Measurements from ENCODE around the gene SORCS3. TPM values are rescaled to one million over a fixed set of nuclear protein-coding genes. Genes with fewer than 3 reads are reported as not detected.

Gene SORCS3
- total RNA-seq, 2 donors from 2014 or later: 0.35 TPM; not detected in 1

DNA sequence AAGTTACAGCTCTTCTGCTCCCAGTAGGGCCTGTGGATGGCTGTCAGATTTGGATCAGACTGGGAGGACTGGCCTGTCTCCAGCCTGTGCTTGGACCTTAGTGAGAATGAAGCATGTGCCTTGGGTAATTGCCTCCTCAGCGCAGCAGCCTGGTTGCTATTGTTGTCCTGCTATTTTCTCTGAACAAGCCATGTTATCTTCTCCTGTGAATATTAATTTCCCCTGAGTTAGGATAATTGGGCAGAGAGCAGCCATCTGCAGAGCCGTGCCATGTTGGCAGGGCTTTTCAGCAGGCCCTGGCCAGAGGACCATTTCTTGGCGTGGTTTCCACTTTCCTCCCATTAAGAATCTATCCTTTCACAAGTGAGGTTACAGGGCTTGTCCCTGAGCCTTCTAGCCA lies 497.3 kb downstream of the SORCS3 start:
- H3K9me3 ChIP-seq (ENCODE audit: control insufficient read depth, low read length, poor library complexity, severe bottlenecking): no peaks in the 10 kb centered on the region
- Mint-ChIP-seq H3K4me1 (no peaks in the 10 kb centered on the region), H3K36me3 (ENCODE audit: low read depth) (peaks cover 2% of the 10 kb centered on the region), H3K27me3 (peaks cover 5% of the 10 kb centered on the region), H3K4me3 (no peak overlapping the region), H3K27ac (no peak overlapping the region)
- no peak for ATAC-seq
- no peak for DNase-seq

DNA sequence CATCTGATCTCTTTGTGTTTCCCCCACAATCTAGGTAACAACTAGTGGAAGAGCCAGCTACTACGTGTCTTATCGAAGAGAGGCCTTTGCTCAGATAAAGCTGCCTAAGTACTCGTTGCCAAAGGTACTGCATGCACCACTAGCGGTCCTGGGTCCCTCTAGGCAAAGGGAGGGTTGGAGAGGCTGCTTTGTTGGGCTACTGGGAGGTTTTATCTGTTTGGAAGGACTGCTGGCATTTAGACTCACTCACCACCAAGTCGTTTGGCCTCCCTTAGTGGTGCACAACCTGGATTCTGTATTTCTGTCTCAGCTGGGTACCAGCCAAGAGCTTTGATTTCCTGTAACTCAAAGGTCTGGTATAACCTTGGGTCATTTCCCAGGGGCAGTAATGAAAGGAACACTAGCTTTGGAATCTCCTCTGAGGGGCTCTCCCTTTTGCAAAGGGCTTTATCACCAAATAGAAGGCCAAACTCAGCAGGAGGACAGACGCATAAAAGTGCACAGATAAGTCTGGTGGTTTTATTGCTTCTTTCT lies 498.3 kb downstream of the SORCS3 start:
- ATAC-seq: no peak
- H3K9me3 ChIP-seq (ENCODE audit: control insufficient read depth, low read length, poor library complexity, severe bottlenecking): no peaks in the 10 kb centered on the region
- Mint-ChIP-seq H3K4me3 (no peak overlapping the region), H3K4me1 (no peaks in the 10 kb centered on the region), H3K36me3 (ENCODE audit: low read depth) (peaks cover 2% of the 10 kb centered on the region), H3K27me3 (peaks cover 5% of the 10 kb centered on the region), H3K27ac (no peak overlapping the region)
- no peak for DNase-seq

DNA sequence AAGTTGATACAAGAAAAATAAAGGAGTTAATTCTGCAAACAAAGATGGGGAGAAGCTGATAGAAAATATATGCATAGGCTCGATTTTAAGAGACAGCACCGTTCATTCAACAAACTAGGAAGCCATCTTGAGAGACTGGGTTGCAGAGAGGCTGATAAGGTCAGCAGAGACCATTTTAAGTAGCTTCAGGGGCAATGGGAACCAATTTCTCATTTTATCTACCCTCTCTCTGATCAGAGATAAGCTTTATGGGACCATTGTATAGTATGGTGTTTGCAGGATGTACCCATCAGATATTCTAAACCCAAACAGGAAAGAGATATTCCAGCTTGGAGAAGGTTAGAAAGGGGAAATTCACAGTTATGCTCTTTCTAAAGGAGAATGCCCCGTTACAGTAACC lies 499.5 kb downstream of the SORCS3 start:
- Mint-ChIP-seq H3K4me3 (no peak overlapping the region), H3K27me3 (peaks cover 5% of the 10 kb centered on the region), H3K27ac (no peak overlapping the region), H3K36me3 (ENCODE audit: low read depth) (peaks cover 2% of the 10 kb centered on the region), H3K4me1 (no peaks in the 10 kb centered on the region)
- DNase-seq (no peak), ATAC-seq (no peak)
- no peaks in the 10 kb centered on the region for H3K9me3 ChIP-seq (ENCODE audit: control insufficient read depth, low read length, poor library complexity, severe bottlenecking)

DNA sequence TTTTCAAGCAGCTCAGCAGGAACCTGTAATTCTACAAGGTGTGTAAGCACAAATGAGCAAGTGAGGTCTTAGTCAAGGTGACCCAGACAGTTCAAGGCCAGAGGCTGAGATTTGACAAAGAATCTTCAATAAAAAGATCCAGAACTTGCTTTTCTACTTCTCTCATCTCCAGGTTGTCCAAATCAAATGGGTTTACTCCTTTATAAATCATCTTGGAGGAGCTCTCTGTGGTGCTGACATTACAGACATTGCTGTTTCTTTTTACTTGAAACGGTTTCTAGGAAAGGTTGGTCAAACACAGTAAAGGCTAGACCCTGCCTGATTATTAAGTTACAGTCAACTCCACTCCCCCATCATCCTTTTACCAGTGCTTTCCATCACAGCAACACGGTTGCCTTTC lies 504.6 kb downstream of the SORCS3 start:
- DNase-seq (no peak), ATAC-seq (no peak)
- H3K27ac Mint-ChIP-seq: no peak overlapping the region
- H3K36me3 Mint-ChIP-seq (ENCODE audit: low read depth): no peaks in the 10 kb centered on the region
- H3K9me3 ChIP-seq (ENCODE audit: control insufficient read depth, low read length, poor library complexity, severe bottlenecking): no peaks in the 10 kb centered on the region
- no peak overlapping the region for H3K4me3 Mint-ChIP-seq
- H3K27me3 Mint-ChIP-seq: no peaks in the 10 kb centered on the region
- H3K4me1 Mint-ChIP-seq: no peaks in the 10 kb centered on the region

DNA sequence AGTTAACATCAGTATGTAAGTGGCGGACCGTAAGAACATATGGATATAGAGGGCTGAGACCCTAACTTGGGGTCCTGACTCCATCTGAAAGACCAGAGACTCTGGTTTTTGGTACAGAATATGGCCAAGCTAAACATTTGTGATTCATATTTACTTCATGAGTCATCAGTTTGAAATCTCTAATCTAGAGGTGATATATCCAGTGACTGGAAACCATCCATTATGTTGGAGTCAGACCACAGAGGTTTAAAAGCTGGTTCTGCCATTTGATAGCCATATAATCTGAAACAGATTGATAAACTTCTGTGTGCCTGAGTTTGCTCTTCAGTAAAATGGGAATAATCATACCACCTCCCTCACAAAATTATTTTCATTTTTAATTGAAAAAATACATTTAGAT lies 505.3 kb downstream of the SORCS3 start:
- H3K27me3 Mint-ChIP-seq: no peaks in the 10 kb centered on the region
- H3K4me1 Mint-ChIP-seq: no peaks in the 10 kb centered on the region
- no peak for DNase-seq
- no peak for ATAC-seq
- no peaks in the 10 kb centered on the region for H3K9me3 ChIP-seq (ENCODE audit: control insufficient read depth, low read length, poor library complexity, severe bottlenecking)
- H3K27ac Mint-ChIP-seq: no peak overlapping the region
- H3K4me3 Mint-ChIP-seq: no peak overlapping the region
- no peaks in the 10 kb centered on the region for H3K36me3 Mint-ChIP-seq (ENCODE audit: low read depth)

DNA sequence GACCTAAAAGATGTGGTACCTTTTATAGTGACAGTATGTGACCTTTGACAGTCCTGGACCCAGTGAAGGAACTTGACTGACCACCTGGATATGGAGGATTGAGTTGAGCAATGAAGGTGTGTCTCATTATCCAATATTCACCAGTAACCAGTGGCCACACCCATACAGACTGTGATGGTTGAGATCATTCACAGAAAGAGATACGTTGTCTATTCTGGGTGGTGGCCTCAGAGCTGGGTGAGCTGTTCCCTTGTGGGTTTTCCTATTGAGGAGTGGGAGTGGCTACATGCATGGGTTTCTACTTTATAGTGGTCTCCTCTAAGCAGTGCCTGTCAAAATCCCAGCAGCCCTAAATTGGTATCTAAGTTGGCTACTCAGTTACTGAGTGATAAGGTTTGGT lies 507.4 kb downstream of the SORCS3 start:
- H3K9me3 ChIP-seq (ENCODE audit: control insufficient read depth, low read length, poor library complexity, severe bottlenecking): no peaks in the 10 kb centered on the region
- DNase-seq (no peak), ATAC-seq (no peak)
- Mint-ChIP-seq H3K27ac (no peak overlapping the region), H3K27me3 (no peaks in the 10 kb centered on the region), H3K36me3 (ENCODE audit: low read depth) (no peaks in the 10 kb centered on the region), H3K4me1 (no peaks in the 10 kb centered on the region), H3K4me3 (no peak overlapping the region)

DNA sequence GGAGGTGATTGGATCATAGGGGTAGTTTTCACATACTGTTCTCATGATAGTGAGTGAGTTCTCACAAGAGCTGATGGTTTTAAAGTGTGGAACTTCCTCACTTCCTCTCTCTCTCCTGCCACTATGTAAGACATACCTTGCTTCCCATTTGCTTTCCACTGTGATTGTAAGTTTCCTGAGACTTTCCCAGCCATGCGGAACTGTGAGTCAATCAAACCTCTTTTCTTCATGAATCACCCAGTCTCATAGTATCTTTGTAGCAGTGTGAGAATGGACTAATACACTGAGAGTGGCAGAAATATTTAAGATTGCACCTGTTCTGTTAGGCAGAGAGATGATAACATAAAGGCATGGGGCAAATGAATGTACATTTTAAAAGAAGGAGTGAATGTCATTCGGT lies 507.8 kb downstream of the SORCS3 start:
- no peaks in the 10 kb centered on the region for H3K36me3 Mint-ChIP-seq (ENCODE audit: low read depth)
- H3K9me3 ChIP-seq (ENCODE audit: control insufficient read depth, low read length, poor library complexity, severe bottlenecking): no peaks in the 10 kb centered on the region
- no peak for DNase-seq
- H3K27me3 Mint-ChIP-seq: no peaks in the 10 kb centered on the region
- no peaks in the 10 kb centered on the region for H3K4me1 Mint-ChIP-seq
- no peak for ATAC-seq
- H3K27ac Mint-ChIP-seq: no peak overlapping the region
- H3K4me3 Mint-ChIP-seq: no peak overlapping the region

DNA sequence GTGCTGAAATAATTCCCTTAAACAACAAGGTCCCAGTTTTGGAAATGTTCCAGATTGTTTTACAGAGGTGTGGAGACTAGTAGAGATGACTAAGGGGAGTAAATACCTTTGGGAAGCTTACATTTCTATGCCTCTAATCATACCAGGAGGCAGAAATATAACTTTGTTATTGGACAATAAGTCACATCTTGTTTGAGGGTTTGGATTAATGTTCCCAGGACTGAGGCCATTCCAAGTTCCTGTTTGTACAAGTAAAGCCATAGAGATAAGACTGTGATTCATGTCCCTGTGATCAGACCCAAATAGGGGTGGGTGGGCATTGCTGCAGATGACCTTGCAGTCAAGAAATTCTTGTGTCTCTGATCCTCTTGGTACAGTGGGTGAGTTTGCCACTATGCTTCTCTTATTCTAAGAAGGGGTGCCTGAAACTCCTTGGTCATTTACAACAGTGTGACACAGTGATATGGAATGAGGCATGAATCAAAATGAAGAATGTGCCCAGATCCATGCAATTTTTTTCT lies 508.3 kb downstream of the SORCS3 start:
- Mint-ChIP-seq H3K4me3 (no peak overlapping the region), H3K4me1 (no peaks in the 10 kb centered on the region), H3K27me3 (no peaks in the 10 kb centered on the region), H3K36me3 (ENCODE audit: low read depth) (no peaks in the 10 kb centered on the region), H3K27ac (no peak overlapping the region)
- no peaks in the 10 kb centered on the region for H3K9me3 ChIP-seq (ENCODE audit: control insufficient read depth, low read length, poor library complexity, severe bottlenecking)
- no peak for ATAC-seq
- DNase-seq: no peak

DNA sequence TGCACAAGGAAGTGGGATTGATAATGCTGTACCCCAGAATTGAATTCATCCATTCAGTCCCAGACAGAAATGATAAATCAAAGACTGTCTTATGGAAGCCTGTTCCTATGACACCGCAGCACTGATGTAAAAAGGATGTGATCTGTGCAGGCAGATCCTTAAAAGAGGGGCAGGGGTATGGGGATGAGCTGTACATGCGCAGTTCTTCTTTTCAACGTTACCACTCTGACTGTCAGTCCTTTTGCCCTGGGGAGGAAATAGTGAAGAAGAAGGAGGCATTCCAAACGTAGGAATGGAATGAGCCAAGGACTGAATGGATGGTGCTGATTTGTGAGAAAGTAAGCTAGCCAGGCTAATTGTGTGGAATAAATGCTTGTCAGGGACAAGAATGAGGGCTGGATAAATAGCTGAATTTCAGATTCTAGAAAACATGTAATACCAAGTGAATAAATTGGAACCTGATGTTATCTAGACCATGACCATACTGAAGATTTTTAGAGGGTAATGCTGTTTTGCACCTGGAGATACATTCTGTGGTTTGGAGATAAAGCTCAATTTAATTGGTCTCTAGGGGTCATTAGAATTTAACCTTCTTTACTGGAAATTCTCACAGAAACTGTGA lies 509.3 kb downstream of the SORCS3 start:
- no peaks in the 10 kb centered on the region for H3K27me3 Mint-ChIP-seq
- no peak overlapping the region for H3K4me3 Mint-ChIP-seq
- no peak overlapping the region for H3K27ac Mint-ChIP-seq
- ATAC-seq (no peak), DNase-seq (no peak)
- H3K36me3 Mint-ChIP-seq (ENCODE audit: low read depth): no peaks in the 10 kb centered on the region
- H3K9me3 ChIP-seq (ENCODE audit: control insufficient read depth, low read length, poor library complexity, severe bottlenecking): no peaks in the 10 kb centered on the region
- H3K4me1 Mint-ChIP-seq: no peaks in the 10 kb centered on the region

DNA sequence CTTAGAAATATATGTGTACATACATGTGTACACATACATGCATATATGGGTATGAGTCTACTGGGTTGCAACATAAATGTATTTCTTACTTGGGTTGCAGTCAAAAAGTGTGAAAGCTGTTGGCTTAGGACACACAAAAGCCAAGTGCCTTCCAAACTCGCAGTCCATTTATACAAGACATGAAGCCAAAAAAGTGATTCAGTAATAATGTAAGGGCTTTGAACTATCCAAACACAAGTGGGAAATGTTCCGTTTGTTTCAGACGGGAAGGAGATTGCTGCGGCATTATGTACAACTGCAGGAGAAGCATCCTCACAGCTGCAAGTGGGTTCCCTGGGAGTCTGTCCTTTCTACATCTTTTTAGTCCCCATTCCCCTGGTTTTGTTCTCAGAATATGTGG lies 513.6 kb downstream of the SORCS3 start:
- ATAC-seq: no peak
- Mint-ChIP-seq H3K4me3 (no peak overlapping the region), H3K27ac (no peak overlapping the region), H3K27me3 (no peaks in the 10 kb centered on the region), H3K4me1 (no peaks in the 10 kb centered on the region), H3K36me3 (ENCODE audit: low read depth) (no peaks in the 10 kb centered on the region)
- H3K9me3 ChIP-seq (ENCODE audit: control insufficient read depth, low read length, poor library complexity, severe bottlenecking): no peaks in the 10 kb centered on the region
- DNase-seq: no peak

DNA sequence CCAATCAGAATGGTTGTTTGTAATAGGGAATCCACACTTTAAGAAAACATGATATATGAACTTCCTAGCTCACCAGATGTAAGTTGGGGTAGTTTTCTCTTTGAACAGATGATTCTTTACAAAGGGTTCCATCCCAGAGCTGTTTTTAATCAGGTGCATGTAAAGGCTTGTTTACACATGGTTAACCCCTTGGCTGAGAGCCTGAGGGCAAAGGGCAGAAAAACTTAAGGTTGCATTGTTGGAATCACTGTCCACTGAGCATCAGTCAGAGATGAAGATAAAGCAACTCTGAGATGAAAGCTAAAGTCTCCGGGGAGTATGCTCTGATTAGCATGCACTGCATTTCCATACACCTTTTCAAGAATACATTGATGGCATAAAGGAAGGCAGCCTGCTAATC lies 518.2 kb downstream of the SORCS3 start:
- no peaks in the 10 kb centered on the region for H3K27me3 Mint-ChIP-seq
- DNase-seq: no peak
- H3K4me1 Mint-ChIP-seq: no peaks in the 10 kb centered on the region
- H3K9me3 ChIP-seq (ENCODE audit: control insufficient read depth, low read length, poor library complexity, severe bottlenecking): no peaks in the 10 kb centered on the region
- no peak overlapping the region for H3K4me3 Mint-ChIP-seq
- ATAC-seq: no peak
- no peaks in the 10 kb centered on the region for H3K36me3 Mint-ChIP-seq (ENCODE audit: low read depth)
- no peak overlapping the region for H3K27ac Mint-ChIP-seq

DNA sequence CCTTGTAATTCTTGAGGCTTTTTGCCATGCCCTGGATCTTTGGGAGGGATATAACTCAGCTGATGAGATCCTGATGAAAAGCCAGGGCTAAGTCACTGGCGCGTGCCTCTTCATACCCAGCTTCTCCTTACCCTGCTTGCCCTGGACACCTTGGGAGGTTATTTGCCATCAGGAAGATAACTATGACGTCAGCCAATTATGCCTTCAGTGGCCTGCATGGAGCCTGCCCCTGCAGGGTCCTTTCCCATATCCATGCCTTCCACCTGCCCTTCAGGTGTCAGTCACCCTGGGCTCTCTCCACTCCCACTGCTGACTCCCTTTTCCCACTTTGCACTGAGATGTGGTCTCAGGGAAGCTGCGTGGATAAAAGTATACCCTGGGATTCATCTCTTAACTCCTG lies 520.1 kb downstream of the SORCS3 start:
- Mint-ChIP-seq H3K27ac (no peak overlapping the region), H3K4me1 (no peaks in the 10 kb centered on the region), H3K4me3 (no peak overlapping the region), H3K36me3 (ENCODE audit: low read depth) (no peaks in the 10 kb centered on the region), H3K27me3 (no peaks in the 10 kb centered on the region)
- no peaks in the 10 kb centered on the region for H3K9me3 ChIP-seq (ENCODE audit: control insufficient read depth, low read length, poor library complexity, severe bottlenecking)
- no peak for ATAC-seq
- DNase-seq: no peak

DNA sequence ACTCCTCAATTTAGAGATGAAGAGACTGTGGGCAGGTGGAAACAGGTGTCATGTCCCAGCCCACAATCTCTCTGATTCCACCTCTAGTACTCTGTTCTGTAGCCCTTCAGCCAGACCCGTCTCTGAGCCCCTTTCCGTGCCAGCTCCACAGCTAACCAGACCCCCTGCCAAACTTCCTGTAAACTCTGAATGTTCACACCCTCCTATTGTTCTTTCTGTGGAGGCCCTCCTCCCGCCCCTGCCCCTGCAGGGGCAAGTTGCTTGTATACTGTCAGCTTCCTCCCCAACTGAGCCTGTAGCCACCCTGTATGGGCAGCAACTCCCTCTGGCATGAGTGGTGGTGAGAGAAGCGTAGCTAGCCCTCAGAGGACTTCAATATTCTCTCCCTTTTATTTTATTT lies 520.7 kb downstream of the SORCS3 start:
- DNase-seq (no peak), ATAC-seq (no peak)
- H3K9me3 ChIP-seq (ENCODE audit: control insufficient read depth, low read length, poor library complexity, severe bottlenecking): no peaks in the 10 kb centered on the region
- no peak overlapping the region for H3K27ac Mint-ChIP-seq
- no peaks in the 10 kb centered on the region for H3K4me1 Mint-ChIP-seq
- no peaks in the 10 kb centered on the region for H3K36me3 Mint-ChIP-seq (ENCODE audit: low read depth)
- H3K27me3 Mint-ChIP-seq: no peaks in the 10 kb centered on the region
- H3K4me3 Mint-ChIP-seq: no peak overlapping the region

DNA sequence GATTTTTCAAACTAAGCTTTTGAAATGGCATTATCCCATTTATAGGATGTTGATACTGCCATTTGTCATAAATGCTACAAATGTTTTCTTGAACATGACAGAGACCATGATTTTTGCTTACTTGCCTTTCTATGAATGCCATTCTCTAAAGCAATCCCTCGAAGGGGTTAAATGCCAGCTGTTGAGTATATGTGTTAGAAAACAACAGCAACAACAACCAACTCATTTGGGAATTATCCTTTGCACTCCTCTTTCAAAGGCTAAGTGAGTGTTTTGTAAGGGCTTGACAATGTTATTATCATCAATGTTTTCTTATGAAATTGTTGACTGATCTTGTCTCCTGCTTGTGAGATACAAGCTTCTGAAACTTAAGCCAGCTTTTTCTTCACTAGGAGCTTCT lies 529.4 kb downstream of the SORCS3 start:
- Mint-ChIP-seq H3K27ac (no peak overlapping the region), H3K4me1 (no peaks in the 10 kb centered on the region), H3K4me3 (no peak overlapping the region), H3K27me3 (no peaks in the 10 kb centered on the region), H3K36me3 (ENCODE audit: low read depth) (no peaks in the 10 kb centered on the region)
- ATAC-seq (no peak), DNase-seq (no peak)
- no peaks in the 10 kb centered on the region for H3K9me3 ChIP-seq (ENCODE audit: control insufficient read depth, low read length, poor library complexity, severe bottlenecking)

Measured in T-helper 17 cell (primary cell).